ENCODE results near the gene TRIM28.

TRIM28 gene

GRCh38 chr19:58549664-58550361, 5.9 kb downstream of the TRIM28 start:
- no peak for DNase-seq (ENCODE audit: low read depth)

- DNase-seq (ENCODE audit: low read depth): no peak
Measured at GRCh38 chr19:58550362-58551122, 6.7 kb downstream of the TRIM28 start.

GRCh38 chr19:58551123-58551497, 7.2 kb downstream of the TRIM28 start:
- DNase-seq (ENCODE audit: low read depth): no peak

- DNase-seq (ENCODE audit: low read depth): no peak
Measured at GRCh38 chr19:58551577-58552471, 8.0 kb downstream of the TRIM28 start.

- no peak for DNase-seq (ENCODE audit: low read depth)
Measured at GRCh38 chr19:58552655-58553054, 8.8 kb downstream of the TRIM28 start.

DNA sequence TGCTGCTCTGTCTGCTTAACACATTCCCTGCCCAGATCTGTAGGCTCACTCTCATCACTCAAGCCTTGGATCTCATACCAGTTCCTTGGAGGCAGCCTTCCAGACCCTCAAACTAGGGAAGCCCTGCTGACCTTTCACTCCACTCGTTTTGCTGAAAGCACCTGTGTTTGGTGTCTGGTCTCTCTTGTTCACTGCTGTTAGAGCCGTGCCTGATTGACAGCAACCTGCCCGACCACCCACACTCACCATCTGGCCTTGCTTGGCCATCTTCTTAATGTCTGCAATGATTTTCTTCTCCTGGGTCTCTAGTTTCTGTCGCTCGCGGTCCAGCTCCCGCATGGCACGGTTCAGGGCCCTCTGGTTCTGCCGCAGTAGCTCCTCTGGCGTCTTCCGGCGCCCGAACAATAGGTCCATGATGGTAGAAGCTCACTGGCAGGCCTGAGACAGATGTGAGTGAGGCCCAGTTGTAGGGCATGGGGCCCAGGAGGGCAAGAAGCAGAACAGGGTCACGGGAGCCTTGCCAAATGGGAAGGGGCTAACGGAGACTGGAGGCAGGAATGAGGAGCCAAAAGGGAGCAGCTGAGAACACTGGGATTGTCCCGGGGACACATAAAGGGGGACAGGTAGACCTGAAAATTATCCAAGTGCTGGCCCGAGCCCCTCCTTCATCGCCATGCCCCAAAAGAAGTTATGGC, 10.1 kb downstream of the TRIM28 start:
- DNase-seq (ENCODE audit: low read depth): no peak

DNA sequence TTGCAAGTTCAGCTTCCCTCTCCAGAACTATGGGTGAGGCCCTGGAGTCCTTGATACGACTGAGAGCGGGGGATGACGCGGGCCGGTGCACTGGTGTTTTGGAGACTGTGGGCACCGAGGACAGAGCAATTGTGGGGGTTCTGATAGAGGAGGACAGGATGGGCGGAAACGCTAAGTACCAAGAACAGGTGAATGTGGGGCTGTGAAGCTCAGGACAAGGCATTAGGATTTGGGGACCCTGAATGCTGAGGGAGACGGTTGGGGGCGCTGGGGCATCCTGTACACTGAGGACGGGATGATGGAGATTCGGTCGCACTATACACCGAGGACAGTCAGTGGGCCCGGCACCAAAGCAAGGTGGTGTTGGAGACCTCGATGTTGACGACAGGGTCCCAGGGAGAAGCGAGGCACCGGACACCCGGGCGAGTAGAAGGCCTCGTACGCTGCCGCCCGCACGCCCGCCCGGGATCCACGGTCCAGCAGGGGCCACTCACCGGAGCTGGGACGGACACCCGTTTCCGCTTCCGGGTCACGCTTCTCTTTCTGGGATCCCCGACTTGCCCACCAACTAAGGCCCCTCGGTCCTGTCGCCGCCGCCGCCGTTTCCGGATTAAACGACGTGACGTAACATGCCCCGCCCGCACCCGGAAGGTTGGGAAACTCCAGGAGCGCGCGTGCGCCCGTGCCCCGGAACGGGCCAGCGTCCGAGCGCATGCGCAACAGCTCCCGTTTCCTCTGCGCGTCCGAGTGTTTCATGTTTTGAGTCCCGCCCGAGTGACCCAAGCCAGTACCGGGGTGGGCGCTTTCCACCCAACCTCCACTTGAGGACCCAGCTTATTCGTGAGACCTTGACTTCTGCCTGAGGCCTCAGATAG, 10.9 kb downstream of the TRIM28 start, which contains the start of gene CHMP2A:
TSS of gene CHMP2A (minus strand) at position 612 of the 875 bp plus-strand sequence. CDS start 893 bp downstream, outside the sequence.
- DNase-seq (ENCODE audit: low read depth): peak; percentile 93

DNA sequence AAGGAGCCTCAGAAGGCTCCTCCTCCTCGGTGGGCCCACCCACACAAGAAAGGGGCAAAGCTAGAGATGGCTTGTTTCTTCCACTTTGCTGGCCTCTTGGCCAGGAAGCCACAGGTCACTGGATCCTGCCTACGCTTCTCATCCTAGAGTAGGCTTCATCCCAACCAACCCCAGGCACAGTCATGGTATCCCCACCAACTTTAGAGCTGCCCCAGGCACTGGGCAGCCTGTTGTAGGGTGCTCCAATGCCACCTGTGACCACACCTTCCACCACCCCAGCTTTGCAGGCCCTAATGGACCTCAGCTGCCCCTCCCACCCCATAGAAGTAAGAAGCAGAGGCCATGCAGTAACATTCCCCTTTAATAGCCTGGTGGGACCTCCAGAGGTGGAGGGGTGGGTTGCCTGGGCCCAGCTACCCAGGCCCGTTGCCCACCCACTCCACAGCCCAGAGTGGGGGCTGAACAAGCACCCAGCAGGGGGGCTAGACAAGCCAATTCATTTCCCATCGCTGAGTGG, 11.6 kb downstream of the TRIM28 start:
- DNase-seq (ENCODE audit: low read depth): no peak

DNA sequence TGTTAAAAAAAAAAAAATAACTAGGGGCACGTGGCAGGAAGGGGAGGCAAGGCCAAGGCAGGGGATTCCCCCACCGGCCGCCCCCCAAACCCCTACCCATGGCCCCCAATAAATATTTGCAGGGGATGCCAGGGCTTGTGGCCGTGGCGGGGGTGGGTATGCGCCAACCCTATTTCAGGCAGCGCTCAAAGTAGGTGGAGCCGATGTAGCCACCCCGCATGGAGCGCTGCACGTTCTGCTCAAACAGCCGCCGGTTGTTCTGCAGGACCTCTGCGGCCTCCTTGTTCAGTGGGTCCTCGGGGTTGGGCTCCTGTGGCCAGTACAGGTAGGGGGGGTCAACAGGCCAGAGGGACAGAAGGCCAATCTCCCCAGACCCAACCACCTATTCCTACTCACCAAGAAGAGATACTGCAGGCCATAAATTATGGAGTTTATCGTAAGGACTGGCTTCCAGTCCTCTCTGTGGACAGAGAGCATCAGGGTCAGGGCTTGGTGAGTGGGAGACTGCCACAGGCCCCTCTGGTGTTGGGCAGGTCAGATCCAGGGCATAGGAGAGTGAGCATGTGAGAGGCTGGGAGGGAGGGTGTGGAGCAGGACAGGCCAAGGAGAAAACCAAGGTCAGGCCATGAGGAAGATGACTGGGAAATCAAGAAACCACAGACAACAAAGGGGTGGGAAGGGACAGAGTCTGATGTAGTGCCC, 12.2 kb downstream of the TRIM28 start:
- DNase-seq (ENCODE audit: low read depth): no peak

DNA sequence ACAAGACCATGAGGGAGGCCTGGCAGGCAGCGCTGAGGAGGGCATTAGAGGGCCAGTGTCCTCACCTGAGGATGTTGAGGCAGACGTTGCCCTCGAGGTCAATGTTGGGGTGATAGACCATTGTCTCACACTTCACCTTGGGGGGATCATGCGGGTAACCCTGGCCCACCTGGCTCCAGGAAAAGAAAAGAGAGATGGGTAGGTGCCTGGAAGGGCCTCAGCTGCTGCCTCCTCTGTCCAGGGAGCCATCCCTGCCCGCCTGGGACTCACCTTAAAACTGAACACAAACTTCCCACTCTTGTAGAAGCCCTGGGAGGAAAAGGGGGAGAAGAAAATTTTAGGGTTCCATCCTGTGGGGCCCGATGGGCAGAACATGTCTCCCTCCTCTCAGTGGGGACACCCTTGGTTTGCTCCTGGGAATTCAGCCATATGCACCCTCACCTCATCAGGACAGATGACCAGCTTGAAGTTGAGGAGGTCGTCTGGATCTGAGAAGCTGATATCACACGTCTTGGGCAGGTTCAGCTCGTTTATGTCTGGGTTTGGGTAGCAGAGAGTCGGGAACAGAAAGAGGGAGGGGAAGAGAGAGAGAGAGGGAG, 12.9 kb downstream of the TRIM28 start:
- no peak for DNase-seq (ENCODE audit: low read depth)

GRCh38 chr19:58557221-58558065, 13.6 kb downstream of the TRIM28 start:
- no peak for DNase-seq (ENCODE audit: low read depth)

- no peak for DNase-seq (ENCODE audit: low read depth)
Measured at GRCh38 chr19:58558066-58558622, 14.3 kb downstream of the TRIM28 start, which contains the start of gene UBE2M. Gene UBE2M (minus strand): TSS chr19:58558611. CDS start chr19:58558381, 230 bp downstream.

- DNase-seq (ENCODE audit: low read depth): peak; percentile 98
Measured at GRCh38 chr19:58558623-58559274, 14.9 kb downstream of the TRIM28 start.

- peak; percentile 83 for DNase-seq (ENCODE audit: low read depth)
Measured at GRCh38 chr19:58559275-58560006, 15.6 kb downstream of the TRIM28 start.

DNA sequence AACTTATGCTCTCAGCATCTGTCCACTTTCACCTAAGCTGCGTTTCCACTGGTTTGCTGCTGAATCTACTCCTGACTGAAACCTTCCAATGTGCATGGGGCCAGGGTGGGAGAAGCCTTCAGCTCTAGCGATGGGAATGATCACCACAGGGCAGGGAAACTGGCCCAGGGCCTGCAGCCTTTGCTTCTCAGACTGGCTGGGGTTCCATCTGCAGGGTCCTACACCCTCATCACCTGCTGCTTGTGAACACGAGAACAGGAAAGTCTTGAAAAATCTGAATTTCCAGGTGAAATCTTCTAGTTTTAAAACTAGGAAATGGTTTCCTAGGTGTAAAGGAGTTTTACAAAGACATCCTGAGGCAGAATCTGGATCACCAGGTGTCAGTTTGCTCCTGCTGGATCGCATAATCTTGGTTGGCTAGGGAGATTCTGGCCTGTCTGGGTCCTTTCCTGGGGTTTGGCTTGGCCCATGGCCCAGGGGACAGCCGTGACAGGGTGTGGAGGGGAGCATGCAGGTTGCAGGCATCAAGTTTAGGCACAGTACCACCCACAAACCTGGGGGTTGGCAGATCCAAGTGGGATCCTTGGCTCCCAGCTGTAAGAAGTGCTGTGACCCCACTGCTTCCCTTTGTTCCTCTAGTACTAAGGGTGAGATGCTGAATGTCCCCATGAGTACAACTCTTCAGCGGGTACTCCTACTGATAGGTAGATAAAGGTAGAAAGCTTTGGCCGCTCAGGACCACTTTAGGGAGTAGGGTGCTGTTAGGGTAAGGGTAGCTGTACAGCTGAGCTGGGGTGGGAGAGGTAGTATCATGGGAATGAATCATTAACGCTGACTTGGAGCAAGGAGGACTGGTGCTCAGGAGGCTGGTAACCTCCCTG, 16.4 kb downstream of the TRIM28 start:
- no peak for DNase-seq (ENCODE audit: low read depth)

DNA sequence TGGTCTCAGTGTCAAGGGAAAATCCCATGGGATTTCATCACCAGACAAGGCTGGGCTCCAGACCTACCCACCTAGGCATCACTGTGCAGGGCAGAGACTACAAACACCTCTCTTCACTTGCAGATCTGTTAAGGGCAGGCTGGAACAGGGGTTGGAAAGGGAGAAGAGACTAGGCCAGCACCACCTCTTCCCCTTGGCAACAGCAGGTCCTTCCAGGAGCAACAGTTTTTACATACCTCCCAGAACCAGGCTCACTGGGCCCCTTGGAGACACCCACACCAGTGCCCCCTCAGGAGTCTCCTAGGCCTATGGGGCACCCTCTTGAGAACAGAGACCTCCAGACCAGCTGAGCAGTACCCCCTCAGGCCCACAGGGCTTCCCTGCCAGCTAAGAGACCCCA, 17.1 kb downstream of the TRIM28 start:
- no peak for DNase-seq (ENCODE audit: low read depth)

Measured in fibroblast of the conjunctiva (primary cell).